Body of pancreas (tissue), 4 donors: ENCODE data around the gene TRNAU1AP.
"Not testable (repeated sequence)": the region's sequence is repeated elsewhere in the genome, so short reads cannot be mapped to it uniquely, and the experiment has no call there.

Experiments used
- CTCF ChIP-seq, 7 experiments: fragments of 450-650 bp in 4 of 7; fragments of 200-600 bp in 3 of 7; sonication (generic) in 3 of 7; IDR thresholded peaks; one replicate each; pipeline ENCODE4 v1.5.1; 2016 to 2019; ENCODE audit warnings: antibody characterized with exemption in 7 of 7
- POLR2A ChIP-seq, 3 donors: fragments of 450-650 bp; IDR thresholded peaks; one replicate each; pipeline ENCODE4 v1.6.1; 2016; ENCODE audit warnings: antibody characterized with exemption in 3 of 3, mild to moderate bottlenecking in 2 of 3

DNA sequence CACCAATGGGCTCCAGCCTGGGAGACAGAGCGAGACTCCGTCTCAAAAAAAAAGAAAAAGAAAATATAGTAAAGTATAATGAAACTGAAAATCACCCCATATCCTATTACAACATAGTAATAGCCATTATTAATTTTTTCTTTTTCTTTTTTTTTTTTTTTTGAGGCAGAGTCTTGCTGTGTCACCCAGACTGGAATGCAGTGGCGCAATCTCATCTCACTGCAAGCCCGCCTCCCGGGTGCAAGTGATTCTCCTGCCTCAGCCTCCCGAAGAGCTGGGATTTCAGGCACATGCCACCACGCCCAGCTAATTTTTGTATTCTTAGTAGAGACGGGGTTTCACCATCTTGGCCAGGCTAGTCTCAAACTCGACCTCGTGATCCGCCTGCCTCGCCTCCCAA is 20.0 kb downstream of the TRNAU1AP start:
- TF ChIP-seq CTCF, POLR2A (IDR thresholded peaks at IDR 0.05): not testable (repeated sequence)
